AG09319 (cell line): ENCODE results near the gene GPATCH8.
"Not testable (repeated sequence)": the region's sequence is repeated elsewhere in the genome, so short reads cannot be mapped to it uniquely, and the experiment has no call there.

Experiments used
- DNase-seq: peaks from one replicate; pipeline ENCODE4 v3.0.0-alpha.2; 2010; ENCODE audit warnings: low read depth; ENCODE audit errors: extremely low read depth
- TF ChIP-seq, protein P1 (sequence below): IDR thresholded peaks from 2 replicates; pipeline ENCODE4 v1.5.1; 2011; ENCODE audit warnings: low read depth, mild to moderate bottlenecking, inconsistent platforms, low read length, moderate library complexity

Gene GPATCH8

DNA sequence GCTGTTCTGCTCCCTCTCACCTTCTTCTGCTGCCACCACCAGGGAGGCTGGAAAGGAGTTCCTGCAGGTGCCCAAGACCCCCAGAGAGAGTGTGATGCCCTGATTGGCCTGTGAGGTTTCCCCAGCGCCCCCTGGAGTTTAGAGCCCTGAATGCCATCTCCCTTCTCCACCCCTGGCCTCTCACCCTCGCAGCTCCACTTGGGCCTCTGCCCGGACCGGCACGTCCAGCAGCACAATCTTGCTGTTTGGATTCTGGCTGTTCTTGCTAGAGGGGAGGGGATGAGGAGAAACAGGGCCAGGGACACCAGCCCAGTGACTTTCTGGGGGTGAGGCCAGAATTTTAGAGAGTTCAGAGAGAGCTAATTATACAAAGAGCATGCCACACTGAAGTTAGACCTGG, 127.1 kb downstream of the GPATCH8 start:
- DNase-seq: no peak
- TF ChIP-seq, protein P1, sequence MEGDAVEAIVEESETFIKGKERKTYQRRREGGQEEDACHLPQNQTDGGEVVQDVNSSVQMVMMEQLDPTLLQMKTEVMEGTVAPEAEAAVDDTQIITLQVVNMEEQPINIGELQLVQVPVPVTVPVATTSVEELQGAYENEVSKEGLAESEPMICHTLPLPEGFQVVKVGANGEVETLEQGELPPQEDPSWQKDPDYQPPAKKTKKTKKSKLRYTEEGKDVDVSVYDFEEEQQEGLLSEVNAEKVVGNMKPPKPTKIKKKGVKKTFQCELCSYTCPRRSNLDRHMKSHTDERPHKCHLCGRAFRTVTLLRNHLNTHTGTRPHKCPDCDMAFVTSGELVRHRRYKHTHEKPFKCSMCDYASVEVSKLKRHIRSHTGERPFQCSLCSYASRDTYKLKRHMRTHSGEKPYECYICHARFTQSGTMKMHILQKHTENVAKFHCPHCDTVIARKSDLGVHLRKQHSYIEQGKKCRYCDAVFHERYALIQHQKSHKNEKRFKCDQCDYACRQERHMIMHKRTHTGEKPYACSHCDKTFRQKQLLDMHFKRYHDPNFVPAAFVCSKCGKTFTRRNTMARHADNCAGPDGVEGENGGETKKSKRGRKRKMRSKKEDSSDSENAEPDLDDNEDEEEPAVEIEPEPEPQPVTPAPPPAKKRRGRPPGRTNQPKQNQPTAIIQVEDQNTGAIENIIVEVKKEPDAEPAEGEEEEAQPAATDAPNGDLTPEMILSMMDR: peak; percentile 45

DNA sequence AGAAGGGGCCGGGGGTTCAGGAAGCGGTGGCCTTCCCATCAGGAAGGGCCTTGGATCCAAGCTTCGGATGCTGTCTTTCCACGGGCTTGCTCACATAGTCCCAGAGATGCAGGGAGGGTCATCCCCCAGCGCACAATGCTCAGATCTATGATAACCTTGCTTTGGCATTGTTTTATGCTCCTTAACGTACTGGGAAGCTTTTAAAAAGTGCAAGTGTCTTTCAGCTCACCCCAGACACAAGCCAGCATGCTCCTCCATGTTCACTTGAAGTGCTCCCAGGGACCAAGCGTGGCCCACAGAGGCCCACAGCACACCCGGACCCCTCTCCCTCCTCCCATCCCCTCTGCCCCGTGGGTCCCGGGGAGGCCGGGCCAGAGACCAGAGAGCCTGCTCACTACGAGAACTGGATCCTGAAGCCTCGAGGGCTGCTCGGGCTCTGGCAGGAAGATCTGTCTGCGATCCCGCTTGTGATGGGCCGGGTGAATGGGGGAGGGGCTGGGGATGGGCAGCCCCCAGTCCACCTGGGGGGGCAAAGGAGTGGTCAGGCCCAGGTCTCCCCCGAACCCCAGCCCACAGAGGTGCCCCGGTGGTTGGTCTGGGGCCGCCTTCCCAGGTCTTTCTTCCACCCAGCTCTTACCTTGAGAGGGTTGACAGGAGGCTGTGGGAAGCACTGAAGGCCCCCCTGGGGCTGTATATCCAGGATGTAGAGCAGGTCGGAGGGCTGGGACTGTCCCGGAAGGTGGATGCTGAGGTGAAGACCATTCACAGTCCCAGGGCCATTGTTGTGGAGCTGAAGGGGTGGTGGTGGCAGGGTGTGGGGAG, 127.8 kb downstream of the GPATCH8 start:
- TF ChIP-seq, protein P1: no peak
- no peak for DNase-seq

DNA sequence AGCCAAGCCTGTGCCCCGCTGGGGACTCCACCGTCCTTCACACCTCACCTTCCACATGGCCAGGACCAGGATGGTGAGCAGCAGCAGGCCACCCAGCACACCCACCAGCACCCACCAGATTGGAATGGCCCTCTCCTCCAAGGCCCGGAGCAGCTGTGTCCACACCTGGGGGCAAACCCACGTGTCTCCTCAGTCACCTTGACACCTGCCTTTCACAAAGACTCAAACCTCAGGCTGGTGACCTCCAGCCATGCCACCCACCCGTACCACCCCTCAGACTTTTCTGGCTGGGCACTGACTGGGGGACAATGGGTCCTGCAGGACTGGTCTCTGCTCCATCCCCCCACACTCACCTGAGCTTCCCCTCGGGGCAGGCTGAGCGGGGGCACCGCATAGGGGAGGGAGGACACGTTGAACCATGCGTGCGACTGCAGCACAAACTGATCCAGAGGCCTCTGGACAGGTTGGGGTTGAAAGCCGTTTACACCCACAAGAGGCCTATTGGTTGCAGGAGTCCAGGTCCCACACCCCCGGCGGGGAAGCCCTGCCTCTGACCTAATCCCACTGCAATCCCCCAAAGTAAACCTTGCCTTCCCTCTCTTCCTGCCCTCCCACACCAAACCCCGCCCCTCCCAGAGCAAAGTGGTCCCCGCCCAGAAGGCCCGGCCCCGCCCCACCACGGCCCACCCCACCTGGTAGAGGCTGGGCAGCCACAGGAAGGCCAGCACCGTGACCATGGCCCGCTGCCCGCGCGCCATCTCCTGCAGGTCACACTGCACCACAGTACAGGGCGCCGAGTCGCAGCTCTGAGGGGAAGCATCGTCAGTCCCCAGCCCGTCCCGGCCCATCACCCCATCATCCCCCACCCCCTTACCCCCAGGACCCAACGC, 128.7 kb downstream of the GPATCH8 start:
- DNase-seq: no peak
- TF ChIP-seq, protein P1: no peak

DNA sequence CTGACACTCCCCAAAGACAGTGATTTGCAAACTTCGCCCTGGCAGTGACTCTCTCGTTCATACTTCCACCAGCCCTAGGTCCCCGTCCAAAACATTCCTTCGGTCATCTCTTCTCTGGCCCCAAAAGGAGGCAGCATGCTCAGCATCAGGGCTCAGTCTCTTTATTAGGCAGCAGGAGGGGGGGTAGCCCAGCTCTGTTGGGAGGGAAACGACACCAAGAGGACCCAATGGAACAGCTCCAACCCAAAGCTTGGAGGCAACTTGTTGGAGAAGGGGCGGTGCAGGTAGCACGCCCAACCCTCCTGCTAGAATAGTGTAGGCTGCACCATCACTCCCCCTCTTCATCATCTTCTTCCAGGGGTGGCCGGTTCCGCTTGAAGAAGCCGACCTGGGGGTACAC, 131.2 kb downstream of the GPATCH8 start:
- no peak for DNase-seq
- TF ChIP-seq, protein P1: no peak

DNA sequence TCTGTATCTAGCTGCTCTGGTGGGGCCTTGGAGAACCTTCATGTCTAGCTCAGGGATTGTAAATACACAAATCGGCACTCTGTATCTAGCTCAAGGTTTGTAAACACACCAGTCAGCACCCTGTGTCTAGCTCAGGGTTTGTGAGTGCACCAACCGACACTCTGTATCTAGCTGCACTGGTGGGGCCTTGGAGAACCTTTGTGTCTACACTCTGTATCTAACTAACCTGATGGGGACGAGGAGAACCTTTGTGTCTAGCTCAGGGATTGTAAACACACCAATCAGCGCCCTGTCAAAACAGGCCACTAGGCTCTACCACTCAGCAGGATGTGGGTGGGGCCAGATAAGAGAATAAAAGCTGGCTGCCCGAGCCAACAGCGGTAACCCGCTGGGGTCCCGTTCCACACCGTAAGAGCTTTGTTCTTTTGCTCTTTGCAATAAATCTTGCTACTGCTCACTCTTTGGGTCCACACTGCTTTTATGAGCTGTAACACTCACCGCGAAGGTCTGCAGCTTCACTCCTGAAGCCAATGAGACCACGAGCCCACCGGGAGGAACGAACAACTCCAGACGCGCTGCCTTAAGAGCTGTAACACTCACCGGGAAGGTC, 133.7 kb downstream of the GPATCH8 start:
- DNase-seq: not testable (repeated sequence)

DNA sequence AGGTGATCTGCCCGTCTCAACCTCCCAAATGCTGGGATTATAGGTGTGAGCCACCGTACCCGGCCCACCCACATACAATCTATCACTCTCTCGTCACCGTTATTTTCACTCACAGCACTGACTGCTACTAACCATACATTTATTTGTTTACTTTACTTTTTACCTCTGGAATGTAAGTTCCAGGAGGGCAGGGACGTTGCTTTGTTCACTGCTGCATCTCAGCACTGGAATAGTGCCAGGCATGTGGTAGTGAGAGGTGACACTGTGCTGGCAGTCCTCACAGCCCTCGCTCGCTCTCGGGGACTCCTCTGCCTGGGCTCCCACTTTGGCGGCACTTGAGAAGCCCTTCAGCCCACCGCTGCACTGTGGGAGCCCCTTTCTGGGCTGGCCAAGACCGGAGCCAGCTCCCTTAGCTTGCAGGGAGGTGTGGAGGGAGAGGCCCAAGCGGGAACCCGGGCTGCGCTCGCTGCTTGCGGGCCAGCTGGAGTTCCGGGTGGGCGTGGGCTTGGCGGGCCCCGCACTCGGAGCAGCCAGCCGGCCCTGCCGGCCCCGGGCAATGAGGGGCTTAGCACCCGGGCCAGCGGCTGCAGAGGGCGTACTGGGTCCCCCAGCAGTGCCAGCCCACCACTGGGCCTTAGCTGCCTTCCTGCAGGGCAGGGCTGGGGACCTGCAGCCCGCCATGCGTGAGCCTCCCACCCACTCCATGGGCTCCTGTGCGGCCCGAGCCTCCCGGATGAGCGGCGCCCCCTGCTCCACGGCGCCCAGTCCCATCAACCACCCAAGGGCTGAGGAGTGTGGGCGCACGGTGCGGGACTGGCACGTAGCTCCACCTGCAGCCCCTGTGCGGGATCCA, 134.6 kb downstream of the GPATCH8 start:
- DNase-seq: not testable (repeated sequence)

DNA sequence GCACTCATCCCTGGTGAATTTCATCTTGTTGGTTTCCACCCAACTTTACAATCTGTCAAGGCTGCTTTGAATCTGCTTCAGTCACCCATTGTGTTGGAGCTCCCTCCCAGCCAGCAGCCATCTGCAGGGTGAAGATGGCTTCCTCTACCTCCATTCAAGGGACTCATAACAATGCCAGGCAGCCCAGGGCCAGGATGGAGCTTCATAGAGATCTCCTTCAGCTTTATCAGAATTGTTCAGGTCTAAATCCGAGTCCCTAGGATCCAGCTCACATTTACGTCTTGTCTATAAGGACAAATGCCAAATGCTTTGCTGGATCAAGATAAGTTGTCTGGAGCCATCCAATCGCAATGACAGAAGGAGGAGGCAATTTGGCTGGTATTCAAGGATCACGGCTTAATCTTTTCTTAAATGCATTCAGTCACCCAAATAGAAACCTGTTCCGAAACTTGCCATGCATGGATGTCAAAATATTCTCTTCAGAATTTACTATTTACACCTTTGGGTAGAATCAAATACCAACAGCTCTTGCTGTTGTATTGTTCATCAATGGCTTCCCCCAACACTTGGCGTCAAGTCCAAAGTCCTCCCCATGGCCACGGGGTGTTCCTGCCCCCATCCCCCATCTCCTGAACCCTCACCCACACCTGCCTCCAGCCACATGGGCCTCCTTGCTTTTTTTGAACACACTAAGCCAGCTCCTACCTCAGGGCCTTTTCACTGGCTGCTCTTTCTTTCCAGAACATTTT, 135.8 kb downstream of the GPATCH8 start:
- TF ChIP-seq, protein P1: no peak
- no peak for DNase-seq

DNA sequence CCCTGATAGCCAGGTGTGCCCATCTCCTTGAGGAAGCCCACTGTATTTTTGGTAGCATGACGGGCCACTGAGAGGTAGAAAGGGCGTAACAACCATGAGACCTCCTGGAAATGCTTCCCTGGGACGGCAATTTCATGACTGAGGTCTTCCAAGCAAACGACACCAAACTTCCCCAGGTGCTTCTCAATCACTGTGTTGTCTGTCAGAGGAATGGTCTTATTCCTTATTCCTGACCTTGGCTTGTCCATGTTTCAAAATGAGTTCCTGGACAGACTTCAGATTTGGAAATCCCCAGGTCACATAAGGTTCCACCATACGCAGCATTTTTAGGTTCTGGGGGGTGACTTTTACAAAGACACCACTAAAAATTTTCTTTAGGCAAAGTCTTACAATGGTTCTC, 138.2 kb downstream of the GPATCH8 start:
- not testable (repeated sequence) for DNase-seq
